ENCODE measurements around the gene MOB1B. TPM values are rescaled to one million over a fixed set of nuclear protein-coding genes. Genes with fewer than 3 reads are reported as not detected.

The MOB1B gene
- total RNA-seq, 1 experiment from 2014 or later, result 14.5 TPM

Other genes starting within 250 kb of the MOB1B start
- gene JCHAIN, start 235.9 kb upstream of the MOB1B start, total RNA-seq (2021), result not detected in 2 replicates
- 15.1 and 16.4 TPM in 2 replicates for gene UTP3, start 213.8 kb upstream of the MOB1B start, total RNA-seq (2021)
- 22.8 and 23.6 TPM in 2 replicates for gene RUFY3, start 180.4 kb upstream of the MOB1B start, total RNA-seq (2021)
- 52.4 and 70.0 TPM in 2 replicates for gene GRSF1, start 62.5 kb upstream of the MOB1B start, total RNA-seq (2021)
- 10.1 and 11.8 TPM in 2 replicates for gene DCK, start 91.3 kb downstream of the MOB1B start, total RNA-seq (2021)